Right cardiac atrium (tissue), 5 donors: ENCODE data around the gene LDLRAP1. TPM values are rescaled to one million over a fixed set of nuclear protein-coding genes. Genes with fewer than 3 reads are reported as not detected.

ENCODE experiments used
- ATAC-seq, 2 donors: fragments of 200-7000 bp; cut with Tn5 transposase; one replicate each; pipeline versions ENCODE4 v1.8.0 to v1.9.1; 2020; ENCODE audit warnings: moderate library complexity in 2 of 2, mild to moderate bottlenecking in 1 of 2
- DNase-seq, 3 donors: peaks; one replicate each; pipeline ENCODE4 v3.0.0-alpha.2; 2020
- H3K27ac ChIP-seq: one replicate; pipeline ENCODE4 v1.5.1; 2013; ENCODE audit warnings: mild to moderate bottlenecking, low read length, control low read depth, moderate library complexity
- H3K27me3 ChIP-seq: one replicate; pipeline ENCODE4 v1.6.1; 2013; ENCODE audit not compliant: control insufficient read depth, insufficient read depth
- H3K4me1 ChIP-seq: one replicate; pipeline ENCODE4 v1.6.1; 2013; ENCODE audit warnings: low read length; ENCODE audit not compliant: control insufficient read depth, insufficient read depth
- H3K4me3 ChIP-seq: one replicate; pipeline ENCODE4 v1.5.1; 2013; ENCODE audit warnings: low read length, control low read depth
- H3K9me3 ChIP-seq: one replicate; pipeline ENCODE4 v1.6.1; 2013; ENCODE audit warnings: low read length; ENCODE audit not compliant: control insufficient read depth
- WGBS: extraction: QIAGEN DNeasy Blood & Tissue Kit; methylation state at CpG from one replicate; pipeline ENCODE4 v1.1.7; 2013; 5-methylcytosine and 5-hydroxymethylcytosine counted together
- intact Hi-C, 4 donors: fragments of 100-400 bp; cut with DNase I; formaldehyde crosslinking; loops; one replicate each; pipeline versions ENCODE4 v1.11.0 to v1.14.0; 2022 to 2023
- polyA plus RNA-seq: library from polyadenylated mRNA; stranded (reverse); fragments of 200-250 nt; gene quantifications from one replicate; pipeline ENCODE4 v1.2.3, GENCODE V29; 2013
- total RNA-seq, 4 donors: library from RNA; stranded (reverse); fragmentation: NEBNext Ultra II Directional; extraction: Animal tissue kit (Norgen Biotek cat#: 25700); gene quantifications; one replicate each; pipeline ENCODE4 v1.2.1, GENCODE V29; 2021
- donor health status: healthy with polysubstance abuse.
- donor health status: DM: no; HTN: yes; CAD: no.
- donor health status: DM: no; HTN: no; CAD: no.
- donor health status: DM: no; HTN: yes; CAD: no; lungs with severe emphysema.
- donor health status: DM: yes; HTN: yes; CAD: no.

The LDLRAP1 gene
- total and polyA plus RNA-seq, 5 donors, result 6.0 to 10.2 (median 8.7) TPM

DNA sequence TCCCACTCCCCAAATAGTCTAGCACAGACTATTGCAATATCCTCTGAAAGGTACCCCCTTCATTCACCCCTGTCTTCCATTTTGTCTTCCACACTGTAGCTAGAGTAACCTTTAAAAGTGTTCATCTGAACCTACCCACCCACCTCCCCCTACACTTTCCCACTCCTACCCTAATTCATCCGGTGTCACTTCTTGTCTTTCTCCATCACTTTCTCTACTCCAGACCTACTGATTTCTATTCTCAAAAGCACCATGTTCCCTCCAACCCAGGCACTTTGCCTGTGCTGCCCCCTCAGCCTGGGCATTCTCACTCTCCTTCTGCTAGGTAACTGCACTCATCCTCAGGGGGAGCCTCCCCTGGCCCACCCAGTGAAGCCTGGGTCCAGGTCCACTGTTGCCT is 68.4 kb downstream of the LDLRAP1 start:
- intact Hi-C loops, result loop anchor here in 2 of 4 donors (2.0 to 10.0 kb wide), 2 partner anchors 73 to 185 kb away; no protein-coding TSS in a partner anchor
- WGBS, result 88% methylated on average over 1 of the region's 1 CpG
- H3K9me3 ChIP-seq, result no peaks in the 10 kb centered on the region

DNA sequence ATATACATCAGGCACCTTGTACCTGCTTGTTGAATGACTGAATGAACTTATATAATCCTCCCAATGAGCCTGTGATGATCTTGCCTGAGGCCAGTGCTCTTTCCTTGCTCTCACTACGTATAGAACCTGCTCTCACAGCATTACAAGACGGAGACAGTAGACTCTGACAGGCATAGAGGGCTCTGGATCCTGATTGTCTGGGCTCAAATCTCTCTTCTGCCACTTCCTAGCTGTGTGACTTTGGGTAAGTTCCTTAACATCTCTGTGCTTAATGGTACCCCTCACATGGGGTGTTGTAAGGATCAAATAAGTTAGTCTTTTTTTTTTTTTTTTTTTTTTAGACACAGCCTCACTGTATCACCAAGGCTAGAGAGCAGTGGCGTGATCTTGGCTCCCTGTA is 69.0 kb downstream of the LDLRAP1 start:
- no peak for ATAC-seq
- Histone ChIP-seq H3K4me3 (no peak overlapping the region), H3K27ac (no peak overlapping the region), H3K4me1 (peaks cover 2% of the 10 kb centered on the region), H3K9me3 (no peaks in the 10 kb centered on the region), H3K27me3 (no peaks in the 10 kb centered on the region)
- WGBS, result 89% methylated on average over 3 of the region's 3 CpGs
- intact Hi-C loops, result loop anchor here in 2 of 4 donors (10.0 kb wide), 1 partner anchor 72 kb away; no protein-coding TSS in a partner anchor
- no peak for DNase-seq

More for the DNA sequence above, 68.4 kb downstream of the LDLRAP1 start:
- peaks cover 2% of the 10 kb centered on the region for H3K4me1 ChIP-seq
- H3K27ac ChIP-seq, result no peak overlapping the region
- no peak overlapping the region for H3K4me3 ChIP-seq
- no peaks in the 10 kb centered on the region for H3K27me3 ChIP-seq
- DNase-seq (no peak), ATAC-seq (no peak)

DNA sequence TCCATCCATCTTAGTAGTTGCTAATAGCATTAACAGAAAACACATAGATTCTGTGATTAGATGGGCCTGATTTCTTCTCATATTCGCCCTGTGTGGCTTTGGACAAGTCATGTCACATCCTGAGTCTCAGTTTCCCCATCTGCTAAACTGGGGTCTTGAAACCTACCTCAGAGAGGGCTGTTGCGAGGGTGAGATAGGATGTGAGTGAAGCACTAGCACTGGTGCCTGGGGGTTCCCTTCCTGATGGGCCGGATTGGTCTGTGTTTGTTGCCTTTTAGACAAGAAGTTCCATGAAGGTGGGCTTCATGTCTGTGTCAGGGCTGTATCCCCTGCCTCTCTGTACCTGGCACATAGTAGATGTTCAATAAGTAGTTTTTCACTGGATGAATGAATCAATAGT is 69.7 kb downstream of the LDLRAP1 start:
- DNase-seq (no peak), ATAC-seq (no peak)
- Histone ChIP-seq H3K27me3 (no peaks in the 10 kb centered on the region), H3K4me3 (no peak overlapping the region), H3K27ac (no peak overlapping the region), H3K4me1 (peaks cover 2% of the 10 kb centered on the region), H3K9me3 (no peaks in the 10 kb centered on the region)
- intact Hi-C loops, result loop anchor here in 2 of 4 donors (10.0 kb wide), 1 partner anchor 72 kb away; no protein-coding TSS in a partner anchor
- WGBS, result 95% methylated on average over 3 of the region's 3 CpGs

DNA sequence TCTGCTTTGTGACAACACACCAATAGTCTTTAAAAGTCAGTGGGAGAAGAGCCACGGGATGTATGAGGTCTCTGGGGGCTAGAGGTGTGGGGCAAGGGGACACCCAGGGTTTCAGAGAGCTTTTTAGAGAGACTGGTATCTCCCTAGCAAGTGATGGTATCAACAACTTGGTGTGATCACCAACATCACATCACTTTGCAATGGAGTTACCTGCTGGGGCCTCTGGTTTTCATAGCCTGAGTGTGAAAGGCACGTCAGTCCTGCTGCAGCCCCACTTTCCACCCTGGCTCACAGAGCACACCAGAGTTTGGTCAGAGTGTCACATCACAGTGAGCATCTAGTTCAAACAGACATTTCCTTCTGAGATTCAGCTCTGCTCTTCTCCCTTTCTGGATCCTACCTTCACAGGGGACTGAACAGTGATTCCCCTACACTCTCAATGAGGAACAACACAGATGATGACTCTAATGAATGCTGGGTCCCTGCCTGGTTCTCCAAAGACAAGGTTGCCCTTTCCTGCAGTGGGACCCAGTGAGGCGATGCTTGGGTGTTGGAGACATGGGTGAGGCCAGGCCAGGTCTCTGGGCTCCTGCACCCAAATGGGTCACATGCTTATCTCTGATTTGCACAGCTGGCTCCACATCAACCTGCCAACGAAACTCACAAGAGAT is 71.2 kb downstream of the LDLRAP1 start:
- ATAC-seq (no peak), DNase-seq (no peak)
- intact Hi-C loops, result loop anchor here (5.0 to 10.0 kb wide), 4 partner anchors 70 to 183 kb away; no protein-coding TSS in a partner anchor
- WGBS, result 75% methylated on average over 4 of the region's 4 CpGs
- Histone ChIP-seq H3K27me3 (no peaks in the 10 kb centered on the region), H3K9me3 (no peaks in the 10 kb centered on the region), H3K4me1 (peaks cover 6% of the 10 kb centered on the region), H3K4me3 (no peak overlapping the region), H3K27ac (no peak overlapping the region)

DNA sequence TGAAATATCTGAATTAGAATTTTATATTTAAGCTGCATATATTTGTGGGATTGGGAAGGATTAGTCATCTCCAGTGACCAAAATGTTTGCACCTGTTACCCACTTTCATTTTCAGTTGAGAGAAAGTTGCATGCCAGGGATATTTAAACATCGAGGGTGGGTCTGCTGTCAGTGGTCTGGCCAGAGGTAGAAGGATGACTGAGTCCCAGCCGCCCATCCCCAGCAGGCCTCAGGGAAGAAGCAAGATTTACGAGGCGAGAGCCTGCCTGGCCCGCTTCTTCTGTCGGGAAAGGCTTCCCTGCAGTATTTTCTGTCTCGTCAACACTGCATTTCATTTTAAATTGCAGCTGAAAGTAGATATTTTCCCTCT is 71.8 kb downstream of the LDLRAP1 start:
- Histone ChIP-seq H3K4me1 (peaks cover 6% of the 10 kb centered on the region), H3K9me3 (no peaks in the 10 kb centered on the region), H3K4me3 (no peak overlapping the region), H3K27me3 (no peaks in the 10 kb centered on the region), H3K27ac (no peak overlapping the region)
- intact Hi-C loops, result loop anchor here (5.0 to 10.0 kb wide), 4 partner anchors 70 to 182 kb away; no protein-coding TSS in a partner anchor
- peak in 1 of 3 donors; percentile 35 for DNase-seq
- WGBS, result 69% methylated on average over 7 of the region's 7 CpGs
- ATAC-seq, result no peak

DNA sequence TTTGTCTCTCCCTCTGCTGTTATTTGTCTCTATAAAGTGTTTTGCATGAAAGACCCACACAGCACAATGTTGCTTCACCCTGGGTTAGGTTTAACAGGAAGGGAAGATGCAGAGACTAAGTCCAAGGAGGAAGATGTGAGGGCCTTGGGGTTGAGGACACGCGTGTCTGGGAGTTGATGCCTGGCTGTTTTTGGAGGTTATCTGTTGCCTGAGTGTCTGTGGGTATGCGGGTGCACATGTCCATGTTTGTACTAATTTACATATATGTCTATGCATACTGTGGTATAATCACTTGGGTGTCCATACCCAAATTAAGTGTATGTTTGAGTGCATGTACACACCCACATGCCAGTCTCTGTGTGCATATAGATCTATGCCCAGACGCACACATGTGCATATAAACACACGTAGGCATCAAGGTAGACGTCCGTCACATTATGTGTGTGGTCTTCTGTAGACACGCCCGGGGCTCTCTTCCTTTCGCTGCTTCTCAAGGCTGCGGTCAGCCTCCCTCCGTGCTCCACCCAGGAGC is 72.2 kb downstream of the LDLRAP1 start:
- no peaks in the 10 kb centered on the region for H3K9me3 ChIP-seq
- DNase-seq (no peak), ATAC-seq (no peak)
- intact Hi-C loops, result loop anchor here (5.0 to 10.0 kb wide), 4 partner anchors 69 to 182 kb away; no protein-coding TSS in a partner anchor
- no peaks in the 10 kb centered on the region for H3K27me3 ChIP-seq
- H3K4me1 ChIP-seq, result peaks cover 6% of the 10 kb centered on the region
- H3K27ac ChIP-seq, result no peak overlapping the region
- H3K4me3 ChIP-seq, result peak overlapping the region; percentile 98
- 13% methylated on average over 12 of the region's 12 CpGs for WGBS

DNA sequence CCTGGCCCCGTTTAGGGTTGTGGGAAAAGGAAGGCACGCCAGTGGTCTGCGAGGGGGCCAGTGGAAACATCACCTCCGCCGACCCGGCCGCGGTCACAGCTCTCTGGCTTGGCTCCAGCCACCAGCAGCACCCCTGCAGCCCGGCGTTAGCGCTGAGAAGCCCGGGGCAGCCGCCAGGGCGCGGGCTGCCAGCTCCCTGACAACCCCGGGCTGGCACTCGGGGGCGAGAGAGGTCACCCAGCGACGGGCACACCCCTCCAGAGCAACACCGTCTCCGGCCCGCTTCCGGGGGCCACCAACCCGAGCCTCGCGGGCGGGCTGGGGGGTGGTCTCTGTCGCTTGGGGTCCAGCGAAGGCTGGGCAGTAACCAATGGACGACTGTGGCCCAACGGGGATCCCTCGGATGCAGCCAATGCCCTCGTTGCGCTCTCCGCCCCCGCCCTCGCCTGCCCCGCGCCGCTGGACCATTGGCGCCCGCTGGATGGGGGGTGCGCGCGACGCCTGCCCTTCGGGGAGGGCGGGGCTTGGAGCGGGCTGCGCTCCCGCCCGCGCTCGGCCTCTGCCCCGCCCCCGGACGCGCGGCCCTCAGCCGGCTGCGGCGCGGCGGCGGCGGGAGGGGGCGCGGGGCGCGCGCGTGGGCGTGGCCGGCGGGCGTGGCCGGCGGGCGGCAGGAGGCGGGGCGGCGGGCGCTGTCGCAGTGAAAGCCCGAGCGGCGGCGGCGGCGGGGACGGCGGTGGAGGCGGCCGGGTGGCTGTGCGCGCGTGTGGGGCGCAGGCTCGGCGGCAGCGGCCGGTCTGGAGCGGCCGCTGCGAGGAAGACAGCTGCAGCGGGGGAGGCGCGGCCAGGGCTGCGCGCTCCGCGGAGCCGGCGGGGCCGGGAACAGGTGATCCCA is 72.9 kb downstream of the LDLRAP1 start, which contains the start of gene MAN1C1:
TSS of gene MAN1C1 (plus strand) at position 697 of the 892 bp plus-strand sequence. CDS start 1,007 bp downstream, outside the sequence.
- no peaks in the 10 kb centered on the region for H3K9me3 ChIP-seq
- ATAC-seq, result peak; percentile 95
- intact Hi-C loops, result loop anchor here (5.0 to 10.0 kb wide), 4 partner anchors 68 to 181 kb away; no protein-coding TSS in a partner anchor
- peak; percentile 92 to 97 (median 96) for DNase-seq
- peak within 1 kb of the TSS; percentile 98 for H3K4me3 ChIP-seq
- peak within 1 kb of the TSS; percentile 20 for H3K27ac ChIP-seq
- no peaks in the 10 kb centered on the region for H3K27me3 ChIP-seq
- peaks cover 9% of the 10 kb centered on the region for H3K4me1 ChIP-seq
- under 1% methylated on average over 116 of the region's 116 CpGs for WGBS

DNA sequence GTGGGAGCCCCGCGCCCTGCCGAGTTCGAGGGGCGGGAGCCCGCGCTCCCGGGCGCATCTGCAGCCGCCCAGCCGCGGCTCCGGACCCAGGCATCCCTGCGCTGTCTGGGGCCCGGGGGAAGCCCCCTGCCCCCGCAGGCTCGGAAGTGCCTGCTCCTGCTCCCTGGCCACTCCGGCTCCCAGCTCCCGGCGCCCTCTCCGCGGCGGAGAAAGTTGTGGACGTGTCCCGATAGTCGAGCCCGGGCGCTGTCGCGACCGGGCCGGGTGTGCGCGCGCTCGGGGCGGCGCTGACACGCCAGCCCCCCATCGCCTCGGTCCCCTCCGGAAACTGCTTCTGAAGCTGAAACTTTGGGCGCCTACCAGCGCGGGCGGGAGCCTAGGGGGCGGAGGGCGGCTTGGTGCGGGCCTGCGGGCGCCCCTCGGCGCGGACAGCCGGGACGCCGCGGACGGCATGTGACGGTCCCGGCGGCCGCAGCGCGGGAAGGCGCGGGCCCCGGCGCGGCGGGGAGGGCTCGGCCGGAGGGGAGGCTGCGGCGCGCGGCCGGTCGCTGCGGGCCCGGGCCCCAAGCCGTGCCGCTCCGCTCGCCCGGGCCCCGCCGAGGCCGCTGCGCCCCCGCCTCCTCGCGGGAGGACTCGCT is 73.7 kb downstream of the LDLRAP1 start:
- peak; percentile 34 to 78 (median 70) for DNase-seq
- H3K4me1 ChIP-seq, result peaks cover 9% of the 10 kb centered on the region

DNA sequence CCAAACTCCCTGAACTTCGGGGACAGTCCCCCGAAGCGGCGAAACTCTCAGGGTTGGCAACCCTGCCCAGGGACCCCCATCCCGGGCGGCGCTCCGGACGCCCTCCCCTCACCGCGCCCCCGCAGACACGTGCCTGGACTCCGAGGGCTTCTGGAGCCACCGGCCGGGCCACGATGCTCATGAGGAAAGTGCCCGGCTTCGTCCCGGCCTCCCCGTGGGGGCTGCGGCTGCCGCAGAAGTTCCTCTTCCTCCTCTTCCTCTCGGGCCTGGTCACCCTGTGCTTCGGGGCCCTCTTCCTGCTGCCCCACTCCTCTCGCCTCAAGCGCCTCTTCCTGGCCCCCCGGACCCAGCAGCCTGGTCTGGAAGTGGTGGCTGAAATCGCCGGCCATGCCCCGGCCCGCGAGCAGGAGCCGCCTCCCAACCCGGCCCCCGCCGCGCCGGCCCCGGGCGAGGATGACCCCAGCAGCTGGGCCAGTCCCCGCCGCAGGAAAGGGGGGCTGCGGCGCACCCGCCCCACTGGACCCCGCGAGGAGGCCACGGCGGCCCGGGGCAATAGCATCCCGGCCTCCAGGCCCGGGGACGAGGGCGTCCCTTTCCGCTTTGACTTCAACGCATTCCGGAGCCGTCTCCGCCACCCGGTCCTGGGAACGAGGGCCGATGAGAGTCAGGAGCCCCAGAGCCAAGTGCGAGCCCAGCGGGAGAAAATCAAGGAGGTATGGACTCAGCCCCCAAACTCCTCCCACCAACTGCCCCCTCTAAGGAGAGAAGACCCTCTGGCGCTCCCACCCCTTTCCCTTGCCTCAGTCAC is 74.4 kb downstream of the LDLRAP1 start:
- Histone ChIP-seq H3K9me3 (no peaks in the 10 kb centered on the region), H3K27me3 (no peaks in the 10 kb centered on the region), H3K4me1 (peaks cover 9% of the 10 kb centered on the region), H3K4me3 (peak overlapping the region; percentile 98), H3K27ac (no peak overlapping the region)
- peak; percentile 37 to 76 (median 72) for DNase-seq
- peak in 1 of 2 donors; percentile 4 for ATAC-seq
- intact Hi-C loops, result loop anchor here (5.0 to 10.0 kb wide), 4 partner anchors 67 to 179 kb away; no protein-coding TSS in a partner anchor
- WGBS, result 4% methylated on average over 66 of the region's 66 CpGs

More for the DNA sequence above, 73.7 kb downstream of the LDLRAP1 start:
- intact Hi-C loops, result loop anchor here (5.0 to 10.0 kb wide), 4 partner anchors 68 to 180 kb away; no protein-coding TSS in a partner anchor
- Histone ChIP-seq H3K27ac (peak overlapping the region; percentile 20), H3K9me3 (no peaks in the 10 kb centered on the region), H3K4me3 (peak overlapping the region; percentile 98), H3K27me3 (no peaks in the 10 kb centered on the region)
- under 1% methylated on average over 94 of the region's 94 CpGs for WGBS
- ATAC-seq, result no peak
